Endothelial cell of umbilical vein (primary cell): ENCODE data around the gene PNMA8A. TPM values are rescaled to one million over a fixed set of nuclear protein-coding genes. Genes with fewer than 3 reads are reported as not detected.

Experiments
- BruUV-seq: library from RNA; stranded (reverse); fragments of 400-500 nt; replicated peaks from 2 replicates; lab custom pipeline; 2021; lab: Mats Ljungman, UMichigan
- CTCF ChIA-PET: fragments of 300-600, 350-600 bp; sonication (Branson Sonifier 250); formaldehyde crosslinking; loops from one replicate; lab custom pipeline; 2021; ENCODE audit warnings: antibody characterized with exemption, inconsistent platforms; lab: Charles Lee
- POLR2A ChIA-PET: fragments of 300-600, 350-600 bp; sonication (Branson Sonifier 250); formaldehyde crosslinking; loops from one replicate; lab custom pipeline; 2021; ENCODE audit warnings: antibody characterized with exemption, inconsistent platforms; lab: Charles Lee
- DNase-seq: peaks from one replicate; pipeline ENCODE4 v3.0.0-alpha.2; 2011; ENCODE audit warnings: low read depth, low spot score
- FAIRE-seq: peaks from 2 replicates; lab custom pipeline; 2011; peaks lifted over from hg19 to GRCh38; lab: Jason Lieb, UNC
- H2AFZ ChIP-seq: 2 replicates; pipeline ENCODE4 v1.6.0; 2012; ENCODE audit warnings: low read depth, low read length, control low read depth, inconsistent platforms
- H3K27ac ChIP-seq: 2 replicates; pipeline ENCODE4 v1.5.1; 2011; ENCODE audit warnings: low read depth, mild to moderate bottlenecking, control low read depth, low read length, moderate library complexity; ENCODE audit not compliant: insufficient read depth
- H3K27me3 ChIP-seq, 2 experiments: 2 replicates each; pipeline versions ENCODE4 v1.6.0 to v1.6.1; 2011; ENCODE audit warnings: low read length in 2 of 2, mixed read lengths in 1 of 2; ENCODE audit not compliant: control insufficient read depth in 2 of 2, insufficient read depth in 2 of 2
- H3K36me3 ChIP-seq, 2 experiments: 2 replicates in 1 of 2; 3 replicates in 1 of 2; pipeline ENCODE4 v1.5.1; 2011; ENCODE audit warnings: low read length in 2 of 2, mild to moderate bottlenecking in 1 of 2, moderate library complexity in 1 of 2; ENCODE audit not compliant: control insufficient read depth in 2 of 2, insufficient read depth in 2 of 2; ENCODE audit errors: extremely low read depth in 1 of 2
- H3K4me1 ChIP-seq: 3 replicates; pipeline ENCODE4 v1.5.1; 2011; ENCODE audit warnings: mild to moderate bottlenecking, low read length; ENCODE audit not compliant: control insufficient read depth, insufficient read depth; ENCODE audit errors: extremely low read depth
- H3K4me2 ChIP-seq: 2 replicates; pipeline ENCODE4 v1.6.1; 2011; ENCODE audit warnings: low read length, control low read depth, mixed read lengths; ENCODE audit not compliant: insufficient read depth
- H3K4me3 ChIP-seq, 3 experiments: fragments of 200-600 bp in 1 of 3; sonication (generic), shearing (Covaris generic) in 1 of 3; replicated peaks in 1 of 3; 2 replicates each; pipeline ENCODE4 v1.5.1; 2011 to 2016; ENCODE audit warnings: control low read depth in 3 of 3, low read length in 3 of 3, mild to moderate bottlenecking in 2 of 3, inconsistent platforms in 1 of 3, low read depth in 1 of 3, moderate library complexity in 1 of 3; ENCODE audit not compliant: insufficient read depth in 1 of 3
- H3K79me2 ChIP-seq: 2 replicates; pipeline ENCODE4 v1.6.0; 2012; ENCODE audit warnings: low read length, inconsistent platforms; ENCODE audit not compliant: control insufficient read depth, insufficient read depth
- H3K9ac ChIP-seq: replicated peaks from 2 replicates; pipeline ENCODE3; 2011; ENCODE audit warnings: low read length, control low read depth; ENCODE audit not compliant: insufficient read depth; ENCODE audit errors: extremely low read depth
- H3K9me1 ChIP-seq: replicated peaks from 3 replicates; pipeline ENCODE4 v1.6.0; 2011; ENCODE audit warnings: mild to moderate bottlenecking, low read length; ENCODE audit not compliant: control insufficient read depth, insufficient read depth; ENCODE audit errors: extremely low read depth
- H3K9me3 ChIP-seq: replicated peaks from 2 replicates; pipeline ENCODE4 v1.5.1; 2012; ENCODE audit warnings: low read length, inconsistent platforms; ENCODE audit not compliant: control insufficient read depth, insufficient read depth
- H4K20me1 ChIP-seq: replicated peaks from 2 replicates; pipeline ENCODE3; 2011; ENCODE audit warnings: mild to moderate bottlenecking, low read length; ENCODE audit not compliant: control insufficient read depth, insufficient read depth; ENCODE audit errors: extremely low read depth
- CTCF ChIP-seq, 2 donors: IDR thresholded peaks; 1 replicate in 1 of 2; 2 replicates in 1 of 2; pipeline ENCODE4 v1.5.1; 2011; ENCODE audit warnings: low read length in 2 of 2, mild to moderate bottlenecking in 2 of 2, moderate library complexity in 2 of 2, control low read depth in 1 of 2, inconsistent platforms in 1 of 2, low read depth in 1 of 2; ENCODE audit not compliant: insufficient read depth in 1 of 2; ENCODE audit errors: extremely low read depth in 1 of 2
- EZH2 ChIP-seq: IDR thresholded peaks from 2 replicates; pipeline ENCODE4 v1.6.1; 2012; ENCODE audit warnings: borderline replicate concordance, low read depth, mild to moderate bottlenecking, moderate library complexity, low read length, inconsistent platforms; ENCODE audit not compliant: severe bottlenecking
- FOS ChIP-seq: IDR thresholded peaks from 2 replicates; pipeline ENCODE4 v1.6.1; 2011; ENCODE audit warnings: mild to moderate bottlenecking, low read length, moderate library complexity, borderline replicate concordance; ENCODE audit not compliant: insufficient read depth
- JUN ChIP-seq: IDR thresholded peaks from 2 replicates; pipeline ENCODE4 v1.6.1; 2011; ENCODE audit warnings: borderline replicate concordance, low read depth; ENCODE audit not compliant: insufficient read length, insufficient read depth
- MAX ChIP-seq: IDR thresholded peaks from 2 replicates; pipeline ENCODE4 v1.6.1; 2011; ENCODE audit not compliant: insufficient read depth, insufficient read length
- MYC ChIP-seq: IDR thresholded peaks from one replicate; pipeline ENCODE4 v1.6.1; 2011; ENCODE audit warnings: mild to moderate bottlenecking, low read depth, low read length
- dilution Hi-C: fragments of 300-500 bp; cut with MboI; formaldehyde crosslinking; loops from one replicate; pipeline ENCODE4 v1.15.0; 2019; ENCODE audit warnings: low sequenced_read_pairs; ENCODE audit not compliant: extremely low pct_ligation_motif_present
- intact Hi-C: fragments of 100-400 bp; cut with micrococcal nuclease; formaldehyde crosslinking; loops from one replicate; pipeline ENCODE4 v1.10.0; 2022
- polyA plus RNA-seq, 4 experiments: library from polyadenylated mRNA; depleted of rRNA in 3 of 4; stranded (reverse) in 3 of 4; unstranded in 1 of 4; fragments of >200 nt; gene quantifications; 2 replicates each; pipeline versions ENCODE4 v1.2.1 to v1.2.3, GENCODE V29; 2011 to 2012; ENCODE audit warnings: missing spikeins in 1 of 4
- total RNA-seq: library from RNA; stranded (reverse); gene quantifications from 2 replicates; pipeline ENCODE4 v1.2.3, GENCODE V29; 2021

The PNMA8A gene
- total and polyA plus RNA-seq, 2 donors (not counting 3 experiments of a cell fraction or from before 2014, with no cell fraction given), result 0.25 to 0.27 TPM

- Histone ChIP-seq H3K27me3 (peaks cover 34 to 36% of the 10 kb centered on the region in 2 experiments), H3K27ac (no peak overlapping the region), H3K79me2 (no peaks in the 10 kb centered on the region), H3K9ac (no peak overlapping the region), H3K9me3 (no peaks in the 10 kb centered on the region), H2AFZ (no peak overlapping the region), H3K9me1 (no peaks in the 10 kb centered on the region), H4K20me1 (no peaks in the 10 kb centered on the region), H3K4me3 (no peak overlapping the region), H3K4me1 (peaks cover 6% of the 10 kb centered on the region), H3K36me3 (no peaks in the 10 kb centered on the region), H3K4me2 (no peak overlapping the region)
- BruUV-seq, result no TSS peak
- intact Hi-C loops (no loop called here), dilution Hi-C loops (no loop called here)
- POLR2A ChIA-PET, result no interaction called here
- no peak for FAIRE-seq
- CTCF ChIA-PET, result interaction anchor here (1.0 kb wide), 1 partner anchor 206 kb away, joined by 3 read pairs; no protein-coding TSS in a partner anchor
- TF ChIP-seq JUN, result no peak
- no peak for TF ChIP-seq EZH2
- TF ChIP-seq MYC, result no peak
- TF ChIP-seq FOS, result no peak
- TF ChIP-seq CTCF (IDR thresholded peaks at IDR 0.05; ENCODE audit: extremely low read depth in 1 of 2, insufficient read depth in 1 of 2, low read depth in 1 of 2, low read length in 2 of 2), result no peak
- no peak for TF ChIP-seq MAX
- DNase-seq, result no peak
Observed at GRCh38 chr19:46486358-46486757, 15.0 kb upstream of the PNMA8A start.
